Lung (tissue), 12 donors: ENCODE measurements around the gene MACROH2A1. TPM values are rescaled to one million over a fixed set of nuclear protein-coding genes. Genes with fewer than 3 reads are reported as not detected.

ENCODE experiments used
- ATAC-seq: fragments of 200-7000 bp; cut with Tn5 transposase; one replicate; pipeline ENCODE4 v1.9.1; 2020; ENCODE audit warnings: moderate number of reproducible peaks; ENCODE audit not compliant: insufficient read depth, low FRiP score
- DNase-seq, 3 donors: peaks; one replicate each; pipeline ENCODE4 v3.0.0-alpha.2; 2013 to 2017
- H3K27ac ChIP-seq, 2 donors: one replicate each; pipeline ENCODE4 v1.5.1; 2013; ENCODE audit warnings: mild to moderate bottlenecking in 2 of 2, moderate library complexity in 2 of 2, control low read depth in 1 of 2, inconsistent platforms in 1 of 2, low read depth in 1 of 2, low read length in 1 of 2
- H3K27me3 ChIP-seq, 3 donors: one replicate each; pipeline ENCODE4 v1.5.1; 2013; ENCODE audit warnings: low read length in 2 of 3; ENCODE audit not compliant: control insufficient read depth in 3 of 3, insufficient read depth in 3 of 3
- H3K36me3 ChIP-seq, 4 donors: one replicate each; pipeline ENCODE4 v1.5.1; 2013; ENCODE audit warnings: low read length in 4 of 4, mild to moderate bottlenecking in 1 of 4, moderate library complexity in 1 of 4; ENCODE audit not compliant: control insufficient read depth in 4 of 4, insufficient read depth in 4 of 4
- H3K4me1 ChIP-seq, 5 donors: one replicate each; pipeline ENCODE4 v1.5.1; 2013; ENCODE audit warnings: low read length in 5 of 5, mild to moderate bottlenecking in 2 of 5, moderate library complexity in 1 of 5; ENCODE audit not compliant: control insufficient read depth in 5 of 5, insufficient read depth in 5 of 5
- H3K4me3 ChIP-seq: one replicate; pipeline ENCODE4 v1.5.1; 2013; ENCODE audit warnings: mild to moderate bottlenecking, control low read depth, moderate library complexity
- H3K9ac ChIP-seq, 2 donors: one replicate each; pipeline ENCODE4 v1.5.1; 2013; ENCODE audit warnings: low read length in 2 of 2, control low read depth in 1 of 2; ENCODE audit not compliant: insufficient read depth in 1 of 2
- H3K9me3 ChIP-seq, 4 donors: one replicate each; pipeline ENCODE4 v1.5.1; 2013; ENCODE audit warnings: low read length in 3 of 4, mild to moderate bottlenecking in 1 of 4, moderate library complexity in 1 of 4; ENCODE audit not compliant: control insufficient read depth in 4 of 4, insufficient read depth in 3 of 4
- CTCF ChIP-seq: IDR thresholded peaks from 2 replicates; pipeline ENCODE4 v1.5.1; 2012; ENCODE audit warnings: mild to moderate bottlenecking; ENCODE audit errors: control extremely low read depth, extremely low read depth
- WGBS, 2 donors: extraction: QIAGEN DNeasy Blood & Tissue Kit; methylation state at CpG; one replicate each; pipeline ENCODE4 v1.1.7; 2013; 5-methylcytosine and 5-hydroxymethylcytosine counted together
- polyA plus RNA-seq, 2 donors: library from polyadenylated mRNA; stranded (reverse); fragments of 200-250 nt; gene quantifications; one replicate each; pipeline ENCODE4 v1.2.1, GENCODE V29; 2013
- total RNA-seq, 2 donors: library from RNA; depleted of rRNA in 1 of 2; stranded (reverse); fragments of >200 nt in 1 of 2; gene quantifications; one replicate each; pipeline ENCODE4 v1.2.1, GENCODE V29; 2014 to 2021
- donor health status: control.
- donor health status: control.
- donor health status: Bipolar disorder and iron deficiency.
- donor health status: healthy.
- donor health status: DM: yes; HTN: yes; CAD: no.

The MACROH2A1 gene
- total and polyA plus RNA-seq, 4 donors, result 149 to 334 (median 248) TPM

GRCh38 chr5:135332519-135333150, 66.4 kb downstream of the MACROH2A1 start:
- Histone ChIP-seq H3K9me3 (no peaks in the 10 kb centered on the region), H3K36me3 (peaks cover 4 to 47% (median 10%) of the 10 kb centered on the region in 4 donors), H3K4me1 (peaks cover 0 to 4% (median 0%) of the 10 kb centered on the region in 5 donors), H3K27ac (no peak overlapping the region), H3K27me3 (no peaks in the 10 kb centered on the region), H3K4me3 (no peak overlapping the region), H3K9ac (no peak overlapping the region)
- ATAC-seq (no peak), DNase-seq (peak in 2 of 3 donors; percentile 80 to 81)
- 49 to 51% methylated on average over 5 of the region's 5 CpGs for WGBS, 2 donors
- TF ChIP-seq CTCF, result no peak

GRCh38 chr5:135331612-135332011, 67.4 kb downstream of the MACROH2A1 start:
- no peak for ATAC-seq
- no peak for DNase-seq
- H3K27me3 ChIP-seq, result no peaks in the 10 kb centered on the region
- H3K36me3 ChIP-seq, result peaks cover 4 to 37% (median 10%) of the 10 kb centered on the region in 4 donors
- WGBS, 2 donors, result 93 to 97% methylated on average over 3 of the region's 3 CpGs
- no peak overlapping the region for H3K27ac ChIP-seq
- TF ChIP-seq CTCF, result no peak
- H3K9me3 ChIP-seq, result no peaks in the 10 kb centered on the region
- H3K4me1 ChIP-seq, result peaks cover 0 to 4% (median 0%) of the 10 kb centered on the region in 5 donors
- no peak overlapping the region for H3K9ac ChIP-seq
- no peak overlapping the region for H3K4me3 ChIP-seq

GRCh38 chr5:135330798-135331096, 68.3 kb downstream of the MACROH2A1 start:
- H3K27me3 ChIP-seq, result no peaks in the 10 kb centered on the region
- no peaks in the 10 kb centered on the region for H3K9me3 ChIP-seq
- no peak overlapping the region for H3K27ac ChIP-seq
- H3K9ac ChIP-seq, result no peak overlapping the region
- no peak for DNase-seq
- TF ChIP-seq CTCF, result no peak
- peaks cover 0 to 29% (median 6%) of the 10 kb centered on the region in 4 donors for H3K36me3 ChIP-seq
- H3K4me1 ChIP-seq, result peaks cover 0 to 3% (median 0%) of the 10 kb centered on the region in 5 donors
- H3K4me3 ChIP-seq, result no peak overlapping the region
- WGBS, 2 donors, result 73 to 80% methylated on average over 3 of the region's 3 CpGs
- no peak for ATAC-seq
